GM18502 (cell line): Measurements from ENCODE around the gene LY9.
"Not testable (repeated sequence)": the region's sequence is repeated elsewhere in the genome, so short reads cannot be mapped to it uniquely, and the experiment has no call there.

Experiments
- ATAC-seq: cut with Tn5 transposase; IDR thresholded peaks from one replicate; pipeline ENCODE4 v1.9.1; 2021; ENCODE audit warnings: mild to moderate bottlenecking; ENCODE audit not compliant: unreplicated experiment, poor library complexity

LY9 gene

GRCh38 chr1:160860840-160861505 is 65.0 kb downstream of the LY9 start:
- no peak for ATAC-seq

GRCh38 chr1:160862203-160863060 is 66.5 kb downstream of the LY9 start, which contains the start of gene CD244:
Gene CD244, minus strand, starts transcription at chr1:160862887. Its CDS starts 210 bp downstream, at chr1:160862677.
- ATAC-seq: peak; percentile 69

GRCh38 chr1:160863061-160863773 is 67.2 kb downstream of the LY9 start:
- ATAC-seq: no peak

- ATAC-seq: no peak
Observed at GRCh38 chr1:160863774-160864131, 67.8 kb downstream of the LY9 start.

GRCh38 chr1:160864173-160864572 is 68.2 kb downstream of the LY9 start:
- ATAC-seq: no peak

- no peak for ATAC-seq
Observed at GRCh38 chr1:160865337-160865736, 69.4 kb downstream of the LY9 start.

- ATAC-seq: no peak
Observed at GRCh38 chr1:160866001-160866694, 70.2 kb downstream of the LY9 start.

- no peak for ATAC-seq
Observed at GRCh38 chr1:160866695-160867260, 70.8 kb downstream of the LY9 start.

- ATAC-seq: not testable (repeated sequence)
Observed at GRCh38 chr1:160867651-160868050, 71.7 kb downstream of the LY9 start.

- ATAC-seq: no peak
Observed at GRCh38 chr1:160868141-160868540, 72.2 kb downstream of the LY9 start.

GRCh38 chr1:160874935-160875334 is 79.0 kb downstream of the LY9 start:
- ATAC-seq: no peak

- ATAC-seq: not testable (repeated sequence)
Observed at GRCh38 chr1:160875591-160875990, 79.6 kb downstream of the LY9 start.

GRCh38 chr1:160876311-160876710 is 80.3 kb downstream of the LY9 start:
- ATAC-seq: no peak

GRCh38 chr1:160877221-160877620 is 81.2 kb downstream of the LY9 start:
- no peak for ATAC-seq
